A549 (cell line): ENCODE data around the gene CDC27. TPM values are rescaled to one million over a fixed set of nuclear protein-coding genes. Genes with fewer than 3 reads are reported as not detected.

Experiments
- ATOH8 ChIP-seq: fragments of 250-450 bp; sonication (Bioruptor Pico); IDR thresholded peaks from 2 replicates; pipeline ENCODE4 v1.5.0; 2020; ENCODE audit warnings: low read depth, mild to moderate bottlenecking, moderate library complexity
- BHLHE40 ChIP-seq: IDR thresholded peaks from 2 replicates; pipeline ENCODE4 v1.6.1; 2012; ENCODE audit warnings: low read depth, low read length, inconsistent platforms
- CBX2 ChIP-seq: fragments of 200-600 bp; sonication (generic); IDR thresholded peaks from 2 replicates; pipeline ENCODE4 v1.6.1; 2016; ENCODE audit warnings: low read depth, mild to moderate bottlenecking, borderline replicate concordance
- CBX8 ChIP-seq: fragments of 200-600 bp; sonication (generic); IDR thresholded peaks from 2 replicates; pipeline ENCODE4 v1.6.1; 2016
- CHD2 ChIP-seq: fragments of 150-350 bp; IDR thresholded peaks from 2 replicates; pipeline ENCODE4 v1.6.1; 2014; ENCODE audit warnings: low read length; ENCODE audit not compliant: partially characterized antibody
- EHF ChIP-seq: fragments of 250-450 bp; sonication (Bioruptor Pico); IDR thresholded peaks from 2 replicates; pipeline ENCODE4 v1.5.0; 2020; ENCODE audit warnings: mild to moderate bottlenecking
- EHMT2 ChIP-seq: fragments of 200-600 bp; sonication (generic); IDR thresholded peaks from 2 replicates; pipeline ENCODE4 v1.6.1; 2016; ENCODE audit warnings: antibody characterized with exemption, low read depth, mild to moderate bottlenecking, moderate library complexity
- ELK1 ChIP-seq: fragments of 150-350 bp; IDR thresholded peaks from 2 replicates; pipeline ENCODE4 v1.6.1; 2014; ENCODE audit warnings: low read depth, mild to moderate bottlenecking, low read length
- EP300 ChIP-seq, 2 experiments: fragments of >200 bp; sonication (Bioruptor Twin); formaldehyde crosslinking; IDR thresholded peaks; 2 replicates in 1 of 2; 3 replicates in 1 of 2; pipeline ENCODE4 v1.6.1; 2016 to 2017
- ESRRA ChIP-seq: fragments of 150-350 bp; IDR thresholded peaks from 2 replicates; pipeline ENCODE4 v1.6.1; 2014; ENCODE audit warnings: mild to moderate bottlenecking, low read length, borderline replicate concordance
- FOSB ChIP-seq: fragments of 250-450 bp; sonication (Bioruptor Pico); IDR thresholded peaks from 2 replicates; pipeline ENCODE4 v1.5.0; 2020; ENCODE audit warnings: mild to moderate bottlenecking, moderate library complexity
- FOSL2 ChIP-seq, 2 experiments: fragments of 450-650 bp in 1 of 2; fragments of >200 bp in 1 of 2; sonication (Bioruptor Twin) in 1 of 2; formaldehyde crosslinking; IDR thresholded peaks; 2 replicates each; pipeline versions ENCODE4 v1.5.0 to v1.6.1; 2016 to 2020; ENCODE audit warnings: mild to moderate bottlenecking in 1 of 2, moderate library complexity in 1 of 2
- GATA3 ChIP-seq: IDR thresholded peaks from 2 replicates; pipeline ENCODE4 v1.6.1; 2012; ENCODE audit warnings: borderline replicate concordance
- HDAC2 ChIP-seq: fragments of 200-600 bp; sonication (generic); IDR thresholded peaks from 2 replicates; pipeline ENCODE4 v1.6.1; 2016
- HEYL ChIP-seq: fragments of 250-450 bp; sonication (Bioruptor Pico); IDR thresholded peaks from 2 replicates; pipeline ENCODE4 v1.8.0; 2021; ENCODE audit warnings: mild to moderate bottlenecking, moderate library complexity
- HOXB5 ChIP-seq: fragments of 250-450 bp; sonication (Bioruptor Pico); IDR thresholded peaks from 2 replicates; pipeline ENCODE4 v1.5.0; 2020; ENCODE audit warnings: mild to moderate bottlenecking, moderate library complexity
- JUN ChIP-seq, 2 experiments: fragments of >200 bp; sonication (Bioruptor Twin); formaldehyde crosslinking; IDR thresholded peaks; 2 replicates in 1 of 2; 3 replicates in 1 of 2; pipeline ENCODE4 v1.6.1; 2016 to 2017
- KDM1A ChIP-seq: fragments of 200-600 bp; sonication (generic); IDR thresholded peaks from 2 replicates; pipeline ENCODE4 v1.6.1; 2016; ENCODE audit warnings: low read depth, mild to moderate bottlenecking
- KDM5A ChIP-seq: fragments of 200-600 bp; sonication (generic); IDR thresholded peaks from 2 replicates; pipeline ENCODE4 v1.6.1; 2016; ENCODE audit warnings: antibody characterized with exemption, mild to moderate bottlenecking
- MAZ ChIP-seq: fragments of 150-350 bp; IDR thresholded peaks from 2 replicates; pipeline ENCODE4 v1.6.1; 2014; ENCODE audit warnings: antibody characterized with exemption, low read depth, low read length, borderline replicate concordance
- MYC ChIP-seq: IDR thresholded peaks from 2 replicates; pipeline ENCODE4 v1.6.1; 2012; ENCODE audit warnings: mild to moderate bottlenecking, inconsistent platforms, low read length, improper control_type of control experiment, borderline replicate concordance
- NFE2L2 ChIP-seq: fragments of 150-350 bp; conservative IDR thresholded peaks from 2 replicates; pipeline ENCODE4 v1.6.1; 2014; ENCODE audit warnings: low read length
- POLR2A ChIP-seq: IDR thresholded peaks from 2 replicates; pipeline ENCODE4 v1.6.1; 2012; ENCODE audit warnings: mild to moderate bottlenecking, low read length
- RAD21 ChIP-seq, 2 experiments: fragments of >200 bp in 1 of 2; sonication (Bioruptor Twin) in 1 of 2; formaldehyde crosslinking in 1 of 2; IDR thresholded peaks in 1 of 2; conservative IDR thresholded peaks in 1 of 2; 2 replicates in 1 of 2; 3 replicates in 1 of 2; pipeline ENCODE4 v1.6.1; 2012 to 2018; ENCODE audit warnings: inconsistent platforms in 1 of 2
- RARB ChIP-seq: fragments of 250-450 bp; sonication (Bioruptor Pico); IDR thresholded peaks from 2 replicates; pipeline ENCODE4 v1.8.0; 2021; ENCODE audit warnings: mild to moderate bottlenecking, moderate library complexity
- RCOR1 ChIP-seq: fragments of 150-350 bp; IDR thresholded peaks from 2 replicates; pipeline ENCODE4 v1.6.1; 2014; ENCODE audit warnings: antibody characterized with exemption, low read length, low read depth
- REST ChIP-seq: fragments of 200-600 bp; sonication (generic); IDR thresholded peaks from 2 replicates; pipeline ENCODE4 v1.6.1; 2016; ENCODE audit warnings: antibody characterized with exemption, mild to moderate bottlenecking, moderate library complexity
- SMC3 ChIP-seq: fragments of >200 bp; sonication (Bioruptor Twin); formaldehyde crosslinking; IDR thresholded peaks from 3 replicates; pipeline ENCODE4 v1.6.1; 2018; ENCODE audit warnings: inconsistent platforms
- SREBF2 ChIP-seq: fragments of 450-650 bp; IDR thresholded peaks from 2 replicates; pipeline ENCODE4 v1.6.1; 2014; ENCODE audit warnings: mild to moderate bottlenecking, moderate library complexity
- TFCP2L1 ChIP-seq: fragments of 250-450 bp; sonication (Bioruptor Pico); IDR thresholded peaks from 2 replicates; pipeline ENCODE4 v1.5.0; 2021; ENCODE audit warnings: mild to moderate bottlenecking
- TP53 ChIP-seq: fragments of 250-450 bp; sonication (Bioruptor Pico); IDR thresholded peaks from 2 replicates; pipeline ENCODE4 v1.5.0; 2021; ENCODE audit warnings: mild to moderate bottlenecking, moderate library complexity
- ZC3H11A ChIP-seq: fragments of 450-650 bp; IDR thresholded peaks from 2 replicates; pipeline ENCODE4 v1.6.1; 2014; ENCODE audit warnings: antibody characterized with exemption, mild to moderate bottlenecking
- ZNF302 ChIP-seq: fragments of 250-450 bp; sonication (Bioruptor Pico); IDR thresholded peaks from 2 replicates; pipeline ENCODE4 v1.9.0; 2021; ENCODE audit warnings: inconsistent platforms, mild to moderate bottlenecking, moderate library complexity
- ZSCAN20 ChIP-seq: fragments of 250-450 bp; sonication (Bioruptor Pico); IDR thresholded peaks from 2 replicates; pipeline ENCODE4 v1.8.0; 2022; ENCODE audit warnings: mild to moderate bottlenecking, moderate library complexity
- polyA plus RNA-seq, 4 experiments: library from polyadenylated mRNA; depleted of rRNA in 3 of 4; stranded (reverse); fragments of >200 nt; fragmentation: RNase III in 1 of 4; extraction: RNeasy Plus Mini Kit Qiagen cat#74134 plus additional on column Dnase treatment in 1 of 4; gene quantifications; 2 replicates in 3 of 4; 3 replicates in 1 of 4; pipeline ENCODE4 v1.2.3, GENCODE V29; 2011 to 2017
- TF ChIP-seq, protein P1 (sequence below): IDR thresholded peaks from 2 replicates; pipeline ENCODE4 v1.6.1; 2012
- TF ChIP-seq, protein P2 (sequence below): IDR thresholded peaks from 2 replicates; pipeline ENCODE4 v1.6.1; 2012

CDC27 gene
- polyA plus RNA-seq, 2 of the 4 experiments (the other 2 are of a cell fraction), result 88.0 to 150 TPM

GRCh38 chr17:47099987-47100711 is 88.9 kb downstream of the CDC27 start (continued):
- TF ChIP-seq ESRRA (no peak), POLR2A (peak; percentile 75), ZNF302 (CRISPR knock-in tag) (no peak), SREBF2 (no peak), HDAC2 (no peak), ELK1 (no peak), REST (no peak), KDM1A (no peak), EHMT2 (no peak), ZSCAN20 (CRISPR knock-in tag) (no peak), KDM5A (no peak), RARB (CRISPR knock-in tag) (no peak), RAD21 (conservative IDR thresholded peaks at IDR 0.05 in 1 of 2, IDR thresholded peaks at IDR 0.05 in 1 of 2) (no peak), CBX8 (no peak), FOSL2 (IDR thresholded peaks at IDR 0.05) (no peak), FOSL2 (CRISPR knock-in tag; IDR thresholded peaks at IDR 0.05) (no peak), SMC3 (no peak), TP53 (no peak), EHF (CRISPR knock-in tag) (no peak), NFE2L2 (no peak), HOXB5 (CRISPR knock-in tag) (no peak), MYC (no peak), TFCP2L1 (no peak), ZC3H11A (no peak), HEYL (CRISPR knock-in tag) (no peak), GATA3 (no peak), ATOH8 (CRISPR knock-in tag) (no peak), MAZ (no peak), RCOR1 (no peak), FOSB (CRISPR knock-in tag) (no peak), JUN (IDR thresholded peaks at IDR 0.05) (peak in 1 of 2 experiments; percentile 56; a peak in 1 of 5 replicates), BHLHE40 (no peak), CHD2 (peak; percentile 65), CBX2 (no peak), EP300 (IDR thresholded peaks at IDR 0.05) (no peak)
- TF ChIP-seq, protein P1, sequence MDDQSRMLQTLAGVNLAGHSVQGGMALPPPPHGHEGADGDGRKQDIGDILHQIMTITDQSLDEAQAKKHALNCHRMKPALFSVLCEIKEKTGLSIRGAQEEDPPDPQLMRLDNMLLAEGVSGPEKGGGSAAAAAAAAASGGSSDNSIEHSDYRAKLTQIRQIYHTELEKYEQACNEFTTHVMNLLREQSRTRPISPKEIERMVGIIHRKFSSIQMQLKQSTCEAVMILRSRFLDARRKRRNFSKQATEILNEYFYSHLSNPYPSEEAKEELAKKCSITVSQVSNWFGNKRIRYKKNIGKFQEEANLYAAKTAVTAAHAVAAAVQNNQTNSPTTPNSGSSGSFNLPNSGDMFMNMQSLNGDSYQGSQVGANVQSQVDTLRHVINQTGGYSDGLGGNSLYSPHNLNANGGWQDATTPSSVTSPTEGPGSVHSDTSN, result peak; percentile 92
- TF ChIP-seq, protein P2, sequence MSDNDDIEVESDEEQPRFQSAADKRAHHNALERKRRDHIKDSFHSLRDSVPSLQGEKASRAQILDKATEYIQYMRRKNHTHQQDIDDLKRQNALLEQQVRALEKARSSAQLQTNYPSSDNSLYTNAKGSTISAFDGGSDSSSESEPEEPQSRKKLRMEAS, result peak; percentile 31; the same call in 1 of the 2 replicates
- TF ChIP-seq, all 56 proteins: peak for 7
